AG09319 (cell line): ENCODE measurements around the gene GPR162.

Source experiments
- DNase-seq: peaks from one replicate; pipeline ENCODE4 v3.0.0-alpha.2; 2010; ENCODE audit warnings: low read depth; ENCODE audit errors: extremely low read depth
- TF ChIP-seq, protein P1 (sequence below): IDR thresholded peaks from 2 replicates; pipeline ENCODE4 v1.5.1; 2011; ENCODE audit warnings: low read depth, mild to moderate bottlenecking, inconsistent platforms, low read length, moderate library complexity

GPR162 gene

GRCh38 chr12:6854036-6854435 lies 32.4 kb downstream of the GPR162 start:
- TF ChIP-seq, protein P1, sequence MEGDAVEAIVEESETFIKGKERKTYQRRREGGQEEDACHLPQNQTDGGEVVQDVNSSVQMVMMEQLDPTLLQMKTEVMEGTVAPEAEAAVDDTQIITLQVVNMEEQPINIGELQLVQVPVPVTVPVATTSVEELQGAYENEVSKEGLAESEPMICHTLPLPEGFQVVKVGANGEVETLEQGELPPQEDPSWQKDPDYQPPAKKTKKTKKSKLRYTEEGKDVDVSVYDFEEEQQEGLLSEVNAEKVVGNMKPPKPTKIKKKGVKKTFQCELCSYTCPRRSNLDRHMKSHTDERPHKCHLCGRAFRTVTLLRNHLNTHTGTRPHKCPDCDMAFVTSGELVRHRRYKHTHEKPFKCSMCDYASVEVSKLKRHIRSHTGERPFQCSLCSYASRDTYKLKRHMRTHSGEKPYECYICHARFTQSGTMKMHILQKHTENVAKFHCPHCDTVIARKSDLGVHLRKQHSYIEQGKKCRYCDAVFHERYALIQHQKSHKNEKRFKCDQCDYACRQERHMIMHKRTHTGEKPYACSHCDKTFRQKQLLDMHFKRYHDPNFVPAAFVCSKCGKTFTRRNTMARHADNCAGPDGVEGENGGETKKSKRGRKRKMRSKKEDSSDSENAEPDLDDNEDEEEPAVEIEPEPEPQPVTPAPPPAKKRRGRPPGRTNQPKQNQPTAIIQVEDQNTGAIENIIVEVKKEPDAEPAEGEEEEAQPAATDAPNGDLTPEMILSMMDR, result no peak
- no peak for DNase-seq

DNA sequence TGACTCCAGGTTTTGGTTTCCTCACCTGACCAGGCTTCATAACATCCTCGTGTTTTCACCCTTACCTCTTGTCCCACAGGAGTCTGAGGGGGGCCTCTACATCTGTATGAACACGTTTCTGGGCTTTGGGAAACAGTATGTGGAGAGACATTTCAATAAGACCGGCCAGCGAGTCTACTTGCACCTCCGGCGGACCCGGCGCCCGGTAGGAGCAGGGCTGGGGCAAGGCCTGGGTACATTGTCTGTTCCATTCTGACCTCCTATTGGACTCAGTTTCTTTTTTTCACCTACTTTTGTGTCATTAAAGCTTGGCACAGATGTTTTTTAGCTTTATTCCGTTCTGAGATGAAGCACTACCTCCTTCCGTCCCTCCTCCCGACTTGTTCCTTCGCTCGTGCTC lies 33.7 kb downstream of the GPR162 start:
- TF ChIP-seq, protein P1, result no peak
- no peak for DNase-seq

- TF ChIP-seq, protein P1, result no peak
- no peak for DNase-seq
Observed at GRCh38 chr12:6858799-6859198, 37.2 kb downstream of the GPR162 start.

DNA sequence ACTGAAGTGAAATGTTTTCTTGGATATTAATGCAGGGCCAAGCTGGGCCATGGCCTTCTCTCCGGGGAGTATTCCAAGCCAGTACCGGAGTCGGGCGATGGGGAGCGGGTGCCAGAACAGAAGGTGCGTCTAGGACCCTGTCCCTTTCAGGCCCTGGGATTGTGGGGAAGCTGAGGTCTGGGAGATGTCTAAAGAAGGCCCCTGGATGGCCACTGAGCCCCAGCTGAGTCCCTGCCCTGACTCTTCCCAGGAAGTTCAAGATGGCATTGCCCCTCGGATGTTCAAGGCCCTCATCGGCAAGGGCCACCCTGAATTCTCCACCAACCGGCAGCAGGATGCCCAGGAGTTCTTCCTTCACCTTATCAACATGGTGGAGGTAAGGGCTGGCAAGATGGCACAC lies 38.5 kb downstream of the GPR162 start:
- DNase-seq, result no peak
- TF ChIP-seq, protein P1, result no peak

GRCh38 chr12:6860942-6861341 lies 39.3 kb downstream of the GPR162 start:
- no peak for DNase-seq
- TF ChIP-seq, protein P1, result no peak

- no peak for DNase-seq
- TF ChIP-seq, protein P1, result no peak
Observed at GRCh38 chr12:6861391-6861790, 39.8 kb downstream of the GPR162 start.

DNA sequence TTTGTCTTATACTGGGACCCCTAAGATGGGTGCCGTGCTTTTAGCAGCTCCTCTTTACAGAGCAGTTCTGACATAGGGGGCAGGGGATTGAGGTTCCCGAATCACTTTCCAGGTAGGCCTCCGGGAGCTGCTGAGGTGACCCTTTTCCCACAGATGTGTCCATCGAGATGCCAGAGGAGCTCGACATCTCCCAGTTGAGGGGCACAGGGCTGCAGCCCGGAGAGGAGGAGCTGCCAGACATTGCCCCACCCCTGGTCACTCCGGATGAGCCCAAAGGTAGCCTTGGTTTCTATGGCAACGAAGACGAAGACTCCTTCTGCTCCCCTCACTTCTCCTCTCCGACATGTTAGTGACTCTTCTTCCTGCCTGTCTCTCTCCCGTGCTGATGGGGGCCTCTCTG lies 41.4 kb downstream of the GPR162 start:
- DNase-seq, result no peak
- TF ChIP-seq, protein P1, result no peak
